K562 (cell line): ENCODE measurements around the gene SLC39A3. TPM values are rescaled to one million over a fixed set of nuclear protein-coding genes. Genes with fewer than 3 reads are reported as not detected.
A peak's percentile ranks its signal among the peaks of the same experiment; 100 is the strongest.

Experiments
- ARNT ChIP-seq, 2 experiments: fragments of 450-650 bp; IDR thresholded peaks; 2 replicates each; pipeline ENCODE4 v1.6.1; 2016; ENCODE audit warnings: mild to moderate bottlenecking in 1 of 2
- ATF7 ChIP-seq: fragments of 450-650 bp; IDR thresholded peaks from 2 replicates; pipeline ENCODE4 v1.7.1; 2014; ENCODE audit warnings: mild to moderate bottlenecking, moderate library complexity
- BHLHE40 ChIP-seq: IDR thresholded peaks from 2 replicates; pipeline ENCODE4 v1.6.1; 2011; ENCODE audit warnings: low read length, improper control_type of control experiment
- CBX1 ChIP-seq: sonication (generic); IDR thresholded peaks from 2 replicates; pipeline ENCODE4 v1.6.1; 2016; ENCODE audit warnings: antibody characterized with exemption, low read depth, mild to moderate bottlenecking
- CEBPB ChIP-seq: fragments of 450-650 bp; IDR thresholded peaks from 2 replicates; pipeline ENCODE4 v1.6.1; 2016; ENCODE audit warnings: missing genetic modification characterization, missing compliant biosample characterization
- CHD4 ChIP-seq: fragments of 200-600 bp; sonication (generic); IDR thresholded peaks from 3 replicates; pipeline ENCODE4 v1.6.1; 2012; ENCODE audit warnings: low read depth, mild to moderate bottlenecking, mixed read lengths, low read length, inconsistent platforms; ENCODE audit not compliant: insufficient read depth, insufficient replicate concordance, poor library complexity, severe bottlenecking
- CXXC5 ChIP-seq: fragments of 250-450 bp; sonication (Bioruptor Pico); IDR thresholded peaks from 2 replicates; pipeline ENCODE4 v1.8.0; 2022; ENCODE audit warnings: inconsistent platforms, mild to moderate bottlenecking, moderate library complexity
- DACH1 ChIP-seq: fragments of 450-650 bp; IDR thresholded peaks from 2 replicates; pipeline ENCODE4 v1.6.1; 2018; ENCODE audit not compliant: partially characterized antibody
- E2F1 ChIP-seq: sonication (generic); formaldehyde crosslinking; IDR thresholded peaks from 2 replicates; pipeline ENCODE4 v1.8.1; 2023; ENCODE audit warnings: mild to moderate bottlenecking, missing genetic modification reagents, moderate library complexity
- ETV6 ChIP-seq, 3 experiments: fragments of 150-350 bp in 1 of 3; sonication (generic) in 1 of 3; formaldehyde crosslinking in 1 of 3; IDR thresholded peaks; 2 replicates each; pipeline versions ENCODE4 v1.6.1 to v1.8.0; 2014 to 2022; ENCODE audit warnings: borderline replicate concordance in 2 of 3, low read depth in 2 of 3, antibody characterized with exemption in 1 of 3, low read length in 1 of 3, mild to moderate bottlenecking in 1 of 3, missing genetic modification reagents in 1 of 3
- FOSL1 ChIP-seq: fragments of 200-800 bp; sonication (Bioruptor generic); conservative IDR thresholded peaks from 2 replicates; pipeline ENCODE4 v1.6.1; 2016; ENCODE audit warnings: missing genetic modification characterization, missing compliant biosample characterization
- GATA2 ChIP-seq: sonication (generic); formaldehyde crosslinking; IDR thresholded peaks from 2 replicates; pipeline ENCODE4 v1.4.0; 2020; ENCODE audit warnings: mild to moderate bottlenecking, missing genetic modification reagents
- NFRKB ChIP-seq: fragments of 450-650 bp; IDR thresholded peaks from 2 replicates; pipeline ENCODE4 v1.6.1; 2016; ENCODE audit warnings: low read depth
- PHF21A ChIP-seq: fragments of 450-650 bp; IDR thresholded peaks from 2 replicates; pipeline ENCODE4 v1.6.1; 2017; ENCODE audit warnings: low read depth, borderline replicate concordance
- PKNOX1 ChIP-seq: fragments of 450-650 bp; IDR thresholded peaks from 2 replicates; pipeline ENCODE4 v1.6.1; 2016
- POLR2B ChIP-seq: fragments of 450-650 bp; IDR thresholded peaks from 2 replicates; pipeline ENCODE4 v1.6.1; 2018; ENCODE audit warnings: low read depth; ENCODE audit not compliant: partially characterized antibody
- SIX5 ChIP-seq, 2 experiments: IDR thresholded peaks; 2 replicates each; pipeline ENCODE4 v1.6.1; 2011; ENCODE audit warnings: low read length in 2 of 2, borderline replicate concordance in 1 of 2, low read depth in 1 of 2, mild to moderate bottlenecking in 1 of 2, moderate library complexity in 1 of 2; ENCODE audit not compliant: insufficient read depth in 1 of 2
- TAF7 ChIP-seq: fragments of 450-650 bp; IDR thresholded peaks from 2 replicates; pipeline ENCODE4 v1.6.1; 2016; ENCODE audit warnings: missing genetic modification characterization, missing compliant biosample characterization
- TCF3 ChIP-seq: sonication (generic); formaldehyde crosslinking; IDR thresholded peaks from 2 replicates; pipeline ENCODE4 v1.4.0; 2020; ENCODE audit warnings: mild to moderate bottlenecking, missing genetic modification reagents
- TEAD4 ChIP-seq, 2 experiments: sonication (generic) in 1 of 2; formaldehyde crosslinking in 1 of 2; IDR thresholded peaks; 2 replicates each; pipeline versions ENCODE4 v1.6.1 to v1.8.0; 2012 to 2022; ENCODE audit warnings: borderline replicate concordance in 1 of 2, inconsistent platforms in 1 of 2, low read length in 1 of 2, mild to moderate bottlenecking in 1 of 2, missing genetic modification reagents in 1 of 2
- ZBTB34 ChIP-seq: fragments of 250-450 bp; sonication (Bioruptor Pico); IDR thresholded peaks from 2 replicates; pipeline ENCODE4 v1.8.0; 2021; ENCODE audit warnings: mild to moderate bottlenecking, moderate library complexity
- ZNF175 ChIP-seq: fragments of 200-800 bp; sonication (Bioruptor generic); IDR thresholded peaks from 2 replicates; pipeline ENCODE4 v1.6.1; 2016; ENCODE audit warnings: low read depth, mild to moderate bottlenecking, missing genetic modification characterization, missing compliant biosample characterization
- ZNF311 ChIP-seq: fragments of 250-450 bp; sonication (Bioruptor Pico); IDR thresholded peaks from 2 replicates; pipeline ENCODE4 v1.4.0; 2020; ENCODE audit warnings: mild to moderate bottlenecking, moderate library complexity
- ZNF324 ChIP-seq: fragments of 250-450 bp; sonication (Bioruptor Pico); IDR thresholded peaks from 2 replicates; pipeline ENCODE4 v1.4.0; 2020; ENCODE audit warnings: mild to moderate bottlenecking
- ZNF668 ChIP-seq: fragments of 250-450 bp; sonication (Bioruptor Pico); IDR thresholded peaks from 2 replicates; pipeline ENCODE4 v1.8.0; 2022; ENCODE audit warnings: mild to moderate bottlenecking, inconsistent platforms
- polyA plus RNA-seq, 8 experiments: library from polyadenylated mRNA; depleted of rRNA in 4 of 8; stranded (reverse) in 5 of 8; unstranded in 3 of 8; fragments of >200 nt; fragmentation: Nextera tagmentation in 2 of 8; fragmentation: Illumina TruSeq in 1 of 8; extraction: Ambion mirVana in 2 of 8; extraction: Trizol in 1 of 8; gene quantifications; 2 replicates each; pipeline versions ENCODE4 v1.2.1 to v1.2.3, GENCODE V29; 2011 to 2014; ENCODE audit warnings: inconsistent platforms in 1 of 8, missing spikeins in 1 of 8
- total RNA-seq, 7 experiments: library from RNA; depleted of rRNA in 6 of 7; stranded (reverse); fragments of >200 nt in 6 of 7; fragmentation: Illumina TruSeq in 2 of 7; extraction: Trizol in 2 of 7; gene quantifications; 2 replicates each; pipeline versions ENCODE4 v1.2.1 to v1.2.3, GENCODE V29; 2011 to 2021; ENCODE audit warnings: low replicate concordance in 1 of 7

Gene SLC39A3
- total and polyA plus RNA-seq, 9 of the 15 experiments (the other 6 are each of a cell fraction or from before 2014, with no cell fraction given) = 2.3 to 215 (median 127) TPM

GRCh38 chr19:2739602-2740313, at the start of gene SLC39A3 (continued):
- peak; percentile 94 for TF ChIP-seq CXXC5 (CRISPR knock-in tag)
- TF ChIP-seq SIX5 (IDR thresholded peaks at IDR 0.05; ENCODE audit: borderline replicate concordance in 1 of 2, insufficient read depth in 1 of 2, low read depth in 1 of 2, low read length in 2 of 2) = peak; percentile 60; a peak in 3 of 4 replicates
- peak; percentile 52 to 55; a peak in 2 of 4 replicates for TF ChIP-seq ARNT (IDR thresholded peaks at IDR 0.05)
- TF ChIP-seq ATF7 = peak; percentile 74
- no peak for TF ChIP-seq ETV6 (IDR thresholded peaks at IDR 0.05; ENCODE audit: borderline replicate concordance in 1 of 2, low read depth in 2 of 2, low read length in 1 of 2)
- TF ChIP-seq ETV6 (CRISPR knock-in tag; IDR thresholded peaks at IDR 0.05; ENCODE audit: borderline replicate concordance) = peak; percentile 92; the same call in 1 of the 2 replicates
- no peak for TF ChIP-seq ZBTB34 (CRISPR knock-in tag)
- peak; percentile 77; the same call in 1 of the 2 replicates for TF ChIP-seq ZNF311
- TF ChIP-seq PHF21A = peak; percentile 83; the same call in 1 of the 2 replicates
- no peak for TF ChIP-seq TAF7 (tag)
- TF ChIP-seq TEAD4 (IDR thresholded peaks at IDR 0.05; ENCODE audit: low read length) = no peak
- TF ChIP-seq TEAD4 (CRISPR knock-in tag; IDR thresholded peaks at IDR 0.05; ENCODE audit: borderline replicate concordance) = peak; percentile 75; the same call in 1 of the 2 replicates
- no peak for TF ChIP-seq FOSL1 (tag)
- TF ChIP-seq ZNF324 (CRISPR knock-in tag) = no peak
- TF ChIP-seq TCF3 (CRISPR knock-in tag) = peak; percentile 43; the same call in 1 of the 2 replicates
- 0 out of 2 replicates have a peak, but pooled peaks have one; percentile 59 for TF ChIP-seq CBX1
- no peak for TF ChIP-seq CHD4
- TF ChIP-seq CEBPB (tag) = no peak
- TF ChIP-seq GATA2 (CRISPR knock-in tag) = no peak
- no peak; the same call in 1 of the 2 replicates for TF ChIP-seq BHLHE40
- TF ChIP-seq ZNF175 = peak; percentile 90
- peak; percentile 95 for TF ChIP-seq E2F1 (CRISPR knock-in tag)
- 0 out of 2 replicates have a peak, but pooled peaks have one; percentile 8 for TF ChIP-seq NFRKB
- TF ChIP-seq DACH1 = no peak
- TF ChIP-seq ZNF668 (CRISPR knock-in tag) = peak; percentile 93
- TF ChIP-seq PKNOX1 = peak; percentile 99
- TF ChIP-seq POLR2B = no peak
